Measurements from ENCODE around the gene BMP10. TPM values are rescaled to one million over a fixed set of nuclear protein-coding genes. Genes with fewer than 3 reads are reported as not detected.
"Not testable (repeated sequence)": the region's sequence is repeated elsewhere in the genome, so short reads cannot be mapped to it uniquely, and the experiment has no call there.

The BMP10 gene
- total RNA-seq, 2 donors from 2014 or later: not detected

GRCh38 chr2:68906716-68907115, 35.5 kb upstream of the BMP10 start:
- Mint-ChIP-seq H3K36me3 (peaks cover under 1 to 9% of the 10 kb centered on the region in 2 donors), H3K27ac (no peak overlapping the region), H3K9me3 (peaks cover 0 to 4% of the 10 kb centered on the region in 2 donors)
- no peak for ATAC-seq
- no peak for DNase-seq (ENCODE audit: low spot score in 2 of 2)

- peaks cover 0 to 10% of the 10 kb centered on the region in 2 donors for H3K9me3 Mint-ChIP-seq
- H3K36me3 Mint-ChIP-seq: peaks cover 10 to 14% of the 10 kb centered on the region in 2 donors
- ATAC-seq (no peak), DNase-seq (ENCODE audit: low spot score in 2 of 2) (no peak)
- H3K27ac Mint-ChIP-seq: no peak overlapping the region
Measured at GRCh38 chr2:68905116-68905515, 33.9 kb upstream of the BMP10 start.

GRCh38 chr2:68901561-68901960, 30.4 kb upstream of the BMP10 start:
- peaks cover 0 to 14% of the 10 kb centered on the region in 2 donors for H3K9me3 Mint-ChIP-seq
- no peak overlapping the region for H3K27ac Mint-ChIP-seq
- ATAC-seq (no peak), DNase-seq (ENCODE audit: low spot score in 2 of 2) (no peak)
- peaks cover 9 to 16% of the 10 kb centered on the region in 2 donors for H3K36me3 Mint-ChIP-seq

GRCh38 chr2:68901199-68901514, 30.0 kb upstream of the BMP10 start:
- ATAC-seq (no peak), DNase-seq (ENCODE audit: low spot score in 2 of 2) (no peak)
- peaks cover 9 to 16% of the 10 kb centered on the region in 2 donors for H3K36me3 Mint-ChIP-seq
- no peak overlapping the region for H3K27ac Mint-ChIP-seq
- peaks cover 0 to 14% of the 10 kb centered on the region in 2 donors for H3K9me3 Mint-ChIP-seq

GRCh38 chr2:68900496-68901198, 29.4 kb upstream of the BMP10 start:
- peaks cover 9 to 16% of the 10 kb centered on the region in 2 donors for H3K36me3 Mint-ChIP-seq
- ATAC-seq: no peak
- DNase-seq (ENCODE audit: low spot score in 2 of 2): no peak
- H3K9me3 Mint-ChIP-seq: peaks cover 0 to 14% of the 10 kb centered on the region in 2 donors
- no peak overlapping the region for H3K27ac Mint-ChIP-seq

- not testable (repeated sequence) for H3K27ac Mint-ChIP-seq; H3K9me3 Mint-ChIP-seq; DNase-seq (ENCODE audit: low spot score in 2 of 2); ATAC-seq; H3K36me3 Mint-ChIP-seq
Measured at GRCh38 chr2:68895981-68896380, 24.8 kb upstream of the BMP10 start.

GRCh38 chr2:68889500-68889899, 18.3 kb upstream of the BMP10 start:
- no peak overlapping the region for H3K27ac Mint-ChIP-seq
- H3K9me3 Mint-ChIP-seq: no peaks in the 10 kb centered on the region
- H3K36me3 Mint-ChIP-seq: no peaks in the 10 kb centered on the region
- DNase-seq (ENCODE audit: low spot score in 2 of 2) (no peak), ATAC-seq (no peak)

GRCh38 chr2:68889021-68889420, 17.8 kb upstream of the BMP10 start:
- H3K36me3 Mint-ChIP-seq: no peaks in the 10 kb centered on the region
- no peak for DNase-seq (ENCODE audit: low spot score in 2 of 2)
- no peaks in the 10 kb centered on the region for H3K9me3 Mint-ChIP-seq
- no peak for ATAC-seq
- no peak overlapping the region for H3K27ac Mint-ChIP-seq

- DNase-seq (ENCODE audit: low spot score in 2 of 2): no peak
- Mint-ChIP-seq H3K27ac (no peak overlapping the region), H3K36me3 (no peaks in the 10 kb centered on the region), H3K9me3 (no peaks in the 10 kb centered on the region)
- no peak for ATAC-seq
Measured at GRCh38 chr2:68888038-68888704, 17.0 kb upstream of the BMP10 start.

- Mint-ChIP-seq H3K36me3 (no peaks in the 10 kb centered on the region), H3K27ac (no peak overlapping the region), H3K9me3 (no peaks in the 10 kb centered on the region)
- ATAC-seq (no peak), DNase-seq (ENCODE audit: low spot score in 2 of 2) (no peak)
Measured at GRCh38 chr2:68885811-68886075, 14.5 kb upstream of the BMP10 start.

GRCh38 chr2:68885074-68885810, 14.0 kb upstream of the BMP10 start:
- Mint-ChIP-seq H3K36me3 (no peaks in the 10 kb centered on the region), H3K9me3 (no peaks in the 10 kb centered on the region), H3K27ac (no peak overlapping the region)
- ATAC-seq: no peak
- no peak for DNase-seq (ENCODE audit: low spot score in 2 of 2)

- Mint-ChIP-seq H3K9me3 (no peaks in the 10 kb centered on the region), H3K36me3 (no peaks in the 10 kb centered on the region), H3K27ac (no peak overlapping the region)
- no peak for DNase-seq (ENCODE audit: low spot score in 2 of 2)
- no peak for ATAC-seq
Measured at GRCh38 chr2:68880213-68880612, 9.0 kb upstream of the BMP10 start.

- H3K9me3 Mint-ChIP-seq: no peaks in the 10 kb centered on the region
- ATAC-seq (no peak), DNase-seq (ENCODE audit: low spot score in 2 of 2) (no peak)
- no peaks in the 10 kb centered on the region for H3K36me3 Mint-ChIP-seq
- no peak overlapping the region for H3K27ac Mint-ChIP-seq
Measured at GRCh38 chr2:68879296-68879695, 8.1 kb upstream of the BMP10 start.

- Mint-ChIP-seq H3K27ac (no peak overlapping the region), H3K36me3 (no peaks in the 10 kb centered on the region), H3K9me3 (no peaks in the 10 kb centered on the region)
- ATAC-seq (no peak), DNase-seq (ENCODE audit: low spot score in 2 of 2) (no peak)
Measured at GRCh38 chr2:68878753-68879152, 7.6 kb upstream of the BMP10 start.

GRCh38 chr2:68878071-68878711, 7.0 kb upstream of the BMP10 start:
- no peak for DNase-seq (ENCODE audit: low spot score in 2 of 2)
- ATAC-seq: peak in 1 of 2 donors; percentile 14
- no peaks in the 10 kb centered on the region for H3K9me3 Mint-ChIP-seq
- H3K36me3 Mint-ChIP-seq: no peaks in the 10 kb centered on the region
- H3K27ac Mint-ChIP-seq: no peak overlapping the region

GRCh38 chr2:68877079-68877772, 6.0 kb upstream of the BMP10 start:
- DNase-seq (ENCODE audit: low spot score in 2 of 2) (no peak), ATAC-seq (no peak)
- Mint-ChIP-seq H3K9me3 (no peaks in the 10 kb centered on the region), H3K27ac (no peak overlapping the region), H3K36me3 (no peaks in the 10 kb centered on the region)

- DNase-seq (ENCODE audit: low spot score in 2 of 2): no peak
- ATAC-seq: no peak
- no peaks in the 10 kb centered on the region for H3K36me3 Mint-ChIP-seq
- H3K27ac Mint-ChIP-seq: no peak overlapping the region
- no peaks in the 10 kb centered on the region for H3K9me3 Mint-ChIP-seq
Measured at GRCh38 chr2:68870215-68870614, 982 bp downstream of the BMP10 start.

Data from activated naive CD4-positive, alpha-beta T cell treated with anti-CD3 and anti-CD28 coated beads, Interleukin-2, amount 50 U/mL, for 72 hours (primary cell).